HCT116 (cell line): Measurements from ENCODE around the gene NDUFS7. TPM values are rescaled to one million over a fixed set of nuclear protein-coding genes. Genes with fewer than 3 reads are reported as not detected.
A peak's percentile ranks its signal among the peaks of the same experiment; 100 is the strongest.

ENCODE experiments used
- ATAC-seq: fragments of 200-7000 bp; cut with Tn5 transposase; 2 replicates; pipeline ENCODE4 v1.9.1; 2020; ENCODE audit warnings: mild to moderate bottlenecking, moderate library complexity
- BruUV-seq: library from RNA; stranded (reverse); fragments of 400-500 nt; replicated peaks from 2 replicates; lab custom pipeline; 2021; lab: Mats Ljungman, UMichigan
- CTCF ChIA-PET: fragments of 300-600 bp; sonication (Branson Sonifier 250); formaldehyde crosslinking; loops from one replicate; lab custom pipeline; 2021; ENCODE audit warnings: antibody characterized with exemption; lab: Charles Lee
- POLR2A ChIA-PET: fragments of 300-600, 350-600 bp; sonication (Branson Sonifier 250); formaldehyde crosslinking; loops from one replicate; lab custom pipeline; 2021; ENCODE audit warnings: antibody characterized with exemption; lab: Charles Lee
- RAD21 ChIA-PET, 2 experiments: fragments of 300-600 bp; sonication (Branson Sonifier 250); formaldehyde crosslinking; loops; one replicate each; lab custom pipeline; 2023; ENCODE audit warnings: low total read pairs in 2 of 2; ENCODE audit not compliant: uncharacterized antibody in 2 of 2, unreplicated experiment in 2 of 2, low non-redundant PET in 1 of 2; lab: Charles Lee
- DNase-seq: peaks from one replicate; pipeline ENCODE4 v3.0.0-alpha.2; 2010; ENCODE audit warnings: low read depth, low spot score
- H2AFZ ChIP-seq: fragments of 200-600 bp; shearing (Covaris generic), sonication (generic); 2 replicates; pipeline ENCODE4 v1.6.1; 2017; ENCODE audit warnings: low read depth, mixed run types, mixed read lengths, antibody characterized with exemption, low read length; ENCODE audit not compliant: poor library complexity, severe bottlenecking
- H3K27ac ChIP-seq: 2 replicates; pipeline ENCODE4 v1.5.1; 2012; ENCODE audit warnings: low read depth, low read length
- H3K27me3 ChIP-seq: fragments of 200-600 bp; sonication (generic); 2 replicates; pipeline ENCODE4 v1.6.1; 2016; ENCODE audit warnings: mixed run types, low read length, mixed read lengths; ENCODE audit not compliant: insufficient read depth
- H3K36me3 ChIP-seq, 2 experiments: fragments of 200-500 bp in 1 of 2; fragments of 200-600 bp in 1 of 2; sonication (Bioruptor generic) in 1 of 2; sonication (generic) in 1 of 2; 2 replicates each; pipeline versions ENCODE4 v1.5.1 to v1.6.1; 2014 to 2016; ENCODE audit warnings: low read length in 2 of 2, inconsistent platforms in 1 of 2, mixed read lengths in 1 of 2, mixed run types in 1 of 2; ENCODE audit not compliant: insufficient read depth in 2 of 2, control insufficient read depth in 1 of 2
- H3K4me1 ChIP-seq, 2 experiments: fragments of 200-600 bp in 1 of 2; sonication (generic) in 1 of 2; 2 replicates each; pipeline versions ENCODE4 v1.5.1 to v1.6.1; 2012 to 2017; ENCODE audit warnings: low read length in 2 of 2, inconsistent platforms in 1 of 2, mild to moderate bottlenecking in 1 of 2, mixed read lengths in 1 of 2, mixed run types in 1 of 2, moderate library complexity in 1 of 2; ENCODE audit not compliant: insufficient read depth in 2 of 2, control insufficient read depth in 1 of 2
- H3K4me2 ChIP-seq: fragments of 200-600 bp; sonication (generic); 2 replicates; pipeline ENCODE4 v1.6.1; 2017; ENCODE audit warnings: mixed run types, low read length, mixed read lengths
- H3K4me3 ChIP-seq, 2 experiments: fragments of 200-600 bp in 1 of 2; sonication (generic) in 1 of 2; replicated peaks in 1 of 2; 2 replicates each; pipeline ENCODE4 v1.5.1; 2011 to 2016; ENCODE audit warnings: low read length in 2 of 2, control low read depth in 1 of 2, low read depth in 1 of 2, mild to moderate bottlenecking in 1 of 2, mixed read lengths in 1 of 2, mixed run types in 1 of 2
- H3K79me2 ChIP-seq: fragments of 200-600 bp; sonication (generic); 2 replicates; pipeline ENCODE4 v1.6.1; 2017; ENCODE audit warnings: mild to moderate bottlenecking, mixed run types, low read length, moderate library complexity, mixed read lengths; ENCODE audit not compliant: insufficient read depth
- H3K9ac ChIP-seq: fragments of 200-600 bp; sonication (generic); 2 replicates; pipeline ENCODE4 v1.6.1; 2016; ENCODE audit warnings: low read length, mixed read lengths
- H3K9me2 ChIP-seq: fragments of 200-600 bp; sonication (generic), shearing (Covaris generic); 2 replicates; pipeline ENCODE4 v1.6.1; 2017; ENCODE audit warnings: mixed run types, mild to moderate bottlenecking, moderate library complexity; ENCODE audit not compliant: insufficient read depth
- H3K9me3 ChIP-seq, 2 experiments: fragments of 200-500 bp in 1 of 2; fragments of 200-600 bp in 1 of 2; sonication (Bioruptor generic) in 1 of 2; sonication (generic) in 1 of 2; 2 replicates each; pipeline ENCODE4 v1.6.1; 2014 to 2017; ENCODE audit warnings: low read length in 2 of 2, mixed read lengths in 2 of 2, inconsistent platforms in 1 of 2, low read depth in 1 of 2, mild to moderate bottlenecking in 1 of 2, mixed run types in 1 of 2, moderate library complexity in 1 of 2; ENCODE audit not compliant: control insufficient read depth in 1 of 2, insufficient read depth in 1 of 2
- H4K20me1 ChIP-seq: fragments of 200-600 bp; sonication (generic), shearing (Covaris generic); 2 replicates; pipeline ENCODE4 v1.6.1; 2017; ENCODE audit warnings: mixed run types, mild to moderate bottlenecking, moderate library complexity; ENCODE audit not compliant: insufficient read depth
- CEBPB ChIP-seq: IDR thresholded peaks from 2 replicates; pipeline ENCODE4 v1.6.1; 2012; ENCODE audit warnings: low read depth
- EGR1 ChIP-seq: IDR thresholded peaks from 2 replicates; pipeline ENCODE4 v1.6.1; 2012; ENCODE audit warnings: low read depth
- ELF1 ChIP-seq: IDR thresholded peaks from 2 replicates; pipeline ENCODE4 v1.6.1; 2012; ENCODE audit warnings: low read depth, borderline replicate concordance
- EZH2phosphoT487 ChIP-seq: fragments of 200-600 bp; IDR thresholded peaks from 2 replicates; pipeline ENCODE4 v1.6.1; 2018; ENCODE audit warnings: antibody characterized with exemption, borderline replicate concordance
- MAX ChIP-seq: IDR thresholded peaks from 2 replicates; pipeline ENCODE4 v1.6.1; 2012
- POLR2A ChIP-seq: IDR thresholded peaks from 2 replicates; pipeline ENCODE4 v1.7.0; 2011; ENCODE audit warnings: borderline replicate concordance; ENCODE audit not compliant: insufficient read depth, insufficient read length; ENCODE audit errors: extremely low read depth
- REST ChIP-seq: IDR thresholded peaks from 2 replicates; pipeline ENCODE4 v1.6.1; 2012; ENCODE audit warnings: low read depth
- SRF ChIP-seq: IDR thresholded peaks from 2 replicates; pipeline ENCODE4 v1.6.1; 2012; ENCODE audit warnings: low read depth
- ZBTB33 ChIP-seq: IDR thresholded peaks from 2 replicates; pipeline ENCODE4 v1.6.1; 2011; ENCODE audit warnings: mild to moderate bottlenecking, low read length, moderate library complexity; ENCODE audit not compliant: insufficient replicate concordance; ENCODE audit errors: extremely low read depth
- intact Hi-C: fragments of 100-400 bp; cut with micrococcal nuclease; formaldehyde crosslinking; loops from 2 replicates; pipeline ENCODE4 v1.10.0; 2022
- total RNA-seq: library from RNA; stranded (reverse); gene quantifications from one replicate; pipeline ENCODE4 v1.2.1, GENCODE V29; 2021; ENCODE audit not compliant: unreplicated experiment

The NDUFS7 gene
- total RNA-seq, 1 experiment from 2014 or later, result 114 TPM

GRCh38 chr19:1412995-1413800 lies 29.5 kb downstream of the NDUFS7 start:
- no peak overlapping the region for H3K9ac ChIP-seq
- CTCF ChIA-PET, result no interaction called here
- TF ChIP-seq POLR2A, result no peak
- no peak for TF ChIP-seq MAX
- no peak for TF ChIP-seq REST
- TF ChIP-seq EGR1, result no peak
- no peak for TF ChIP-seq ELF1
- TF ChIP-seq ZBTB33, result no peak
- no peak for TF ChIP-seq EZH2phosphoT487
- no peak for TF ChIP-seq CEBPB
- no peak for TF ChIP-seq SRF
- peak overlapping the region; percentile 30; the same call in 1 of the 2 replicates for H3K27ac ChIP-seq
- H3K36me3 ChIP-seq, result peaks cover 6 to 70% of the 10 kb centered on the region in 2 experiments; a peak in 3 of 4 replicates
- H2AFZ ChIP-seq, result no peak overlapping the region
- intact Hi-C loops, result no loop called here
- H3K4me2 ChIP-seq, result no peak overlapping the region
- H3K9me2 ChIP-seq, result no peaks in the 10 kb centered on the region
- BruUV-seq, result no TSS peak
- no peak for DNase-seq
- no peaks in the 10 kb centered on the region for H3K27me3 ChIP-seq
- POLR2A ChIA-PET, result interaction anchor here (0.7 kb wide), 1 partner anchor 96 kb away, joined by 3 read pairs; no protein-coding TSS in a partner anchor
- peaks cover 49% of the 10 kb centered on the region; the same call in 1 of the 2 replicates for H4K20me1 ChIP-seq
- H3K4me1 ChIP-seq, result peaks cover 32 to 69% of the 10 kb centered on the region in 2 experiments
- H3K79me2 ChIP-seq, result peaks cover 100% of the 10 kb centered on the region
- no peak for ATAC-seq
- H3K4me3 ChIP-seq, result no peak overlapping the region
- RAD21 ChIA-PET, result no interaction called here
- H3K9me3 ChIP-seq, result no peaks in the 10 kb centered on the region
